ENCODE measurements around the gene INTS6L. TPM values are rescaled to one million over a fixed set of nuclear protein-coding genes. Genes with fewer than 3 reads are reported as not detected.
A peak's percentile ranks its signal among the peaks of the same experiment; 100 is the strongest.

INTS6L gene
- total and polyA plus RNA-seq, 2 of the 8 experiments (the other 6 are each of a cell fraction or from before 2014, with no cell fraction given), result 4.1 to 5.2 TPM

DNA sequence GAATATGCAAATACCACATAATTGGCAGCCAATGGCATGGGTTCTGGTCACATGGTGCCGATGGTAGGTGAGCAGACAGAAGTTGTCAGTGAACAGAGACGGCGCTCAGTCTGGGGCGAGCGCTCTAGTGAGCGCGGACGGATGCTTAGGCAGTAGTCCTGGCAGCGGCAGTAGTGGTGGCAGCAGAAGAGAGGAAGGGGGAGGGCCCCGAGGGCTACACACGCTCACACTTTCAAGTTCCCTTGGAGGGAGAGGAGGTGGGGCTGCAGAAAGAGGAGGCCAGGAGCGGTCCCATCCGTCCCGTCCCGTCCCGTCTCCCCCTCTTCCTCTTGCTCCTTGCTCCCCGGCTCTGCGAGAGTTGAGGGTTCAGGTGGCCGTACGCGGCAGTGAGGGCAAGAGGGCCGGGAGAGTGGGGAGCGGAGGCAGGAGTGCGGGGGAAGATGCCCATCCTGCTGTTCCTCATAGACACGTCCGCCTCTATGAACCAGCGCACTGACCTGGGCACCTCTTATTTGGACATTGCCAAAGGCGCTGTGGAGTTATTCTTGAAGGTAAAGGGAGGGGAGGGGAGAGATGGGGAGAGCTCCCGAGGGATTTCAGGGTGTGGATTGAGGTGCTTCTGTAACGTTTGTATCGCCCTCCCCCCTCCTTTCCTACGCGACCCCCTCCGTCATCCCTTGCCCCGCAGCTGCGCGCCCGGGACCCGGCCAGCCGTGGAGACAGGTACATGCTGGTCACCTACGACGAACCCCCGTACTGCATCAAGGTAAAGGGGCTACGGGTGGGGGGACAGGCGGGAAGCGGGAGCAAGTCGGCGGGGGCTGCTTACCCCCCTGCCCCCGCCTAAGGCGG is at the start of gene INTS6L (continued):
- TF ChIP-seq KDM5A (IDR thresholded peaks at IDR 0.05; ENCODE audit: low read length), result no peak
- TF ChIP-seq, protein P1, sequence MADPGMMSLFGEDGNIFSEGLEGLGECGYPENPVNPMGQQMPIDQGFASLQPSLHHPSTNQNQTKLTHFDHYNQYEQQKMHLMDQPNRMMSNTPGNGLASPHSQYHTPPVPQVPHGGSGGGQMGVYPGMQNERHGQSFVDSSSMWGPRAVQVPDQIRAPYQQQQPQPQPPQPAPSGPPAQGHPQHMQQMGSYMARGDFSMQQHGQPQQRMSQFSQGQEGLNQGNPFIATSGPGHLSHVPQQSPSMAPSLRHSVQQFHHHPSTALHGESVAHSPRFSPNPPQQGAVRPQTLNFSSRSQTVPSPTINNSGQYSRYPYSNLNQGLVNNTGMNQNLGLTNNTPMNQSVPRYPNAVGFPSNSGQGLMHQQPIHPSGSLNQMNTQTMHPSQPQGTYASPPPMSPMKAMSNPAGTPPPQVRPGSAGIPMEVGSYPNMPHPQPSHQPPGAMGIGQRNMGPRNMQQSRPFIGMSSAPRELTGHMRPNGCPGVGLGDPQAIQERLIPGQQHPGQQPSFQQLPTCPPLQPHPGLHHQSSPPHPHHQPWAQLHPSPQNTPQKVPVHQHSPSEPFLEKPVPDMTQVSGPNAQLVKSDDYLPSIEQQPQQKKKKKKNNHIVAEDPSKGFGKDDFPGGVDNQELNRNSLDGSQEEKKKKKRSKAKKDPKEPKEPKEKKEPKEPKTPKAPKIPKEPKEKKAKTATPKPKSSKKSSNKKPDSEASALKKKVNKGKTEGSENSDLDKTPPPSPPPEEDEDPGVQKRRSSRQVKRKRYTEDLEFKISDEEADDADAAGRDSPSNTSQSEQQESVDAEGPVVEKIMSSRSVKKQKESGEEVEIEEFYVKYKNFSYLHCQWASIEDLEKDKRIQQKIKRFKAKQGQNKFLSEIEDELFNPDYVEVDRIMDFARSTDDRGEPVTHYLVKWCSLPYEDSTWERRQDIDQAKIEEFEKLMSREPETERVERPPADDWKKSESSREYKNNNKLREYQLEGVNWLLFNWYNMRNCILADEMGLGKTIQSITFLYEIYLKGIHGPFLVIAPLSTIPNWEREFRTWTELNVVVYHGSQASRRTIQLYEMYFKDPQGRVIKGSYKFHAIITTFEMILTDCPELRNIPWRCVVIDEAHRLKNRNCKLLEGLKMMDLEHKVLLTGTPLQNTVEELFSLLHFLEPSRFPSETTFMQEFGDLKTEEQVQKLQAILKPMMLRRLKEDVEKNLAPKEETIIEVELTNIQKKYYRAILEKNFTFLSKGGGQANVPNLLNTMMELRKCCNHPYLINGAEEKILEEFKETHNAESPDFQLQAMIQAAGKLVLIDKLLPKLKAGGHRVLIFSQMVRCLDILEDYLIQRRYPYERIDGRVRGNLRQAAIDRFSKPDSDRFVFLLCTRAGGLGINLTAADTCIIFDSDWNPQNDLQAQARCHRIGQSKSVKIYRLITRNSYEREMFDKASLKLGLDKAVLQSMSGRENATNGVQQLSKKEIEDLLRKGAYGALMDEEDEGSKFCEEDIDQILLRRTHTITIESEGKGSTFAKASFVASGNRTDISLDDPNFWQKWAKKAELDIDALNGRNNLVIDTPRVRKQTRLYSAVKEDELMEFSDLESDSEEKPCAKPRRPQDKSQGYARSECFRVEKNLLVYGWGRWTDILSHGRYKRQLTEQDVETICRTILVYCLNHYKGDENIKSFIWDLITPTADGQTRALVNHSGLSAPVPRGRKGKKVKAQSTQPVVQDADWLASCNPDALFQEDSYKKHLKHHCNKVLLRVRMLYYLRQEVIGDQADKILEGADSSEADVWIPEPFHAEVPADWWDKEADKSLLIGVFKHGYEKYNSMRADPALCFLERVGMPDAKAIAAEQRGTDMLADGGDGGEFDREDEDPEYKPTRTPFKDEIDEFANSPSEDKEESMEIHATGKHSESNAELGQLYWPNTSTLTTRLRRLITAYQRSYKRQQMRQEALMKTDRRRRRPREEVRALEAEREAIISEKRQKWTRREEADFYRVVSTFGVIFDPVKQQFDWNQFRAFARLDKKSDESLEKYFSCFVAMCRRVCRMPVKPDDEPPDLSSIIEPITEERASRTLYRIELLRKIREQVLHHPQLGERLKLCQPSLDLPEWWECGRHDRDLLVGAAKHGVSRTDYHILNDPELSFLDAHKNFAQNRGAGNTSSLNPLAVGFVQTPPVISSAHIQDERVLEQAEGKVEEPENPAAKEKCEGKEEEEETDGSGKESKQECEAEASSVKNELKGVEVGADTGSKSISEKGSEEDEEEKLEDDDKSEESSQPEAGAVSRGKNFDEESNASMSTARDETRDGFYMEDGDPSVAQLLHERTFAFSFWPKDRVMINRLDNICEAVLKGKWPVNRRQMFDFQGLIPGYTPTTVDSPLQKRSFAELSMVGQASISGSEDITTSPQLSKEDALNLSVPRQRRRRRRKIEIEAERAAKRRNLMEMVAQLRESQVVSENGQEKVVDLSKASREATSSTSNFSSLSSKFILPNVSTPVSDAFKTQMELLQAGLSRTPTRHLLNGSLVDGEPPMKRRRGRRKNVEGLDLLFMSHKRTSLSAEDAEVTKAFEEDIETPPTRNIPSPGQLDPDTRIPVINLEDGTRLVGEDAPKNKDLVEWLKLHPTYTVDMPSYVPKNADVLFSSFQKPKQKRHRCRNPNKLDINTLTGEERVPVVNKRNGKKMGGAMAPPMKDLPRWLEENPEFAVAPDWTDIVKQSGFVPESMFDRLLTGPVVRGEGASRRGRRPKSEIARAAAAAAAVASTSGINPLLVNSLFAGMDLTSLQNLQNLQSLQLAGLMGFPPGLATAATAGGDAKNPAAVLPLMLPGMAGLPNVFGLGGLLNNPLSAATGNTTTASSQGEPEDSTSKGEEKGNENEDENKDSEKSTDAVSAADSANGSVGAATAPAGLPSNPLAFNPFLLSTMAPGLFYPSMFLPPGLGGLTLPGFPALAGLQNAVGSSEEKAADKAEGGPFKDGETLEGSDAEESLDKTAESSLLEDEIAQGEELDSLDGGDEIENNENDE (IDR thresholded peaks at IDR 0.05; ENCODE audit: insufficient replicate concordance, low read length), result no peak
- TF ChIP-seq RBBP5 (IDR thresholded peaks at IDR 0.05; ENCODE audit: borderline replicate concordance, low read depth, low read length), result no peak
- no peak for TF ChIP-seq SRF (IDR thresholded peaks at IDR 0.05; ENCODE audit: low read depth, low read length)
- TF ChIP-seq RNF2 (IDR thresholded peaks at IDR 0.05; ENCODE audit: borderline replicate concordance, low read depth, low read length, missing control alignments, poor library complexity, severe bottlenecking), result no peak
- peak; percentile 94 for TF ChIP-seq POLR2AphosphoS5 (IDR thresholded peaks at IDR 0.05; ENCODE audit: low read depth, low read length)
- TF ChIP-seq SP1 (IDR thresholded peaks at IDR 0.05; ENCODE audit: low read depth, low read length), result peak; percentile 32; the same call in 1 of the 2 replicates
- TF ChIP-seq SUZ12 (IDR thresholded peaks at IDR 0.05; ENCODE audit: low read length), result no peak
- TF ChIP-seq HDAC6 (IDR thresholded peaks at IDR 0.05; ENCODE audit: low read depth, low read length), result no peak
- no peak for TF ChIP-seq SP4 (IDR thresholded peaks at IDR 0.05; ENCODE audit: low read length)
